Kidney capillary endothelial cell (primary cell): Measurements from ENCODE around the gene C5orf47.

ENCODE experiments used
- DNase-seq: peaks from one replicate; pipeline ENCODE4 v3.0.0-alpha.2; 2018; ENCODE audit warnings: low spot score

C5orf47 gene

DNA sequence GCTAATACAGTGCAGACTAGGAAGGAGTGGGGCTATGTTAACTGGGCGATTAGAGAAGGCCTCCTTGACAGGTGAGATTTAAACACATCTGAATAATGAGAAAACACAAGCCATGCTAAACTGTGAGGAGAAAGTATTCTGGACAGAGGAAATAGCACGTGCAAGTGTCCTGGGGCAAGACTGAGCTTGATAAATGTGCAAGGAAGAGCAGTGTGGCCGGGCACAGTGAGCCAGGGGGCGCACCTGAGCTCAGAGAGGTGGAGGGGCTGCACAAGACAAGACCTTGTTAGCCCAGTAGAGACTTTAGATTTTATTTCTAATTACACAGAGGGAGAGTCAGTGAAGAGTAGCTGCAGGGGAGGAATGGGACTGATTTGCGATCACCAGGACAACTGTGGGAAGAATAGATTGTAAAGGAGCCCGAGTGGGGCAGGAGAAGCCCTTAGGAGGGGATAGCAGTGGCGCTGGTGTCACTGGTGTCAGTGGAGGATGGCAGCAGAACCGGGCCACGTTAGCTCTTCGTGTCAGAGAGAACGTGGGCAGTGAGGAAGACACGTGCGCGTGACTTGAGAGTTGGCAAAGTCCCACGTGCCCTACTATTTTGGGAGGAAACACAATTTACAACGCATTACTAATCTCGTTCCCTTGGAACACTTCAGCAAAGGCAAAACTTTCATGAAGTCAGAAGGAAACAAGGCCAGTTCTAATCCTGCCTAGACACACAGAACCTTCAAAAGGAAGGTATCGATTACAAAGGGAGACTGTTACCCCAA is 17.9 kb upstream of the C5orf47 start:
- DNase-seq, result no peak

DNA sequence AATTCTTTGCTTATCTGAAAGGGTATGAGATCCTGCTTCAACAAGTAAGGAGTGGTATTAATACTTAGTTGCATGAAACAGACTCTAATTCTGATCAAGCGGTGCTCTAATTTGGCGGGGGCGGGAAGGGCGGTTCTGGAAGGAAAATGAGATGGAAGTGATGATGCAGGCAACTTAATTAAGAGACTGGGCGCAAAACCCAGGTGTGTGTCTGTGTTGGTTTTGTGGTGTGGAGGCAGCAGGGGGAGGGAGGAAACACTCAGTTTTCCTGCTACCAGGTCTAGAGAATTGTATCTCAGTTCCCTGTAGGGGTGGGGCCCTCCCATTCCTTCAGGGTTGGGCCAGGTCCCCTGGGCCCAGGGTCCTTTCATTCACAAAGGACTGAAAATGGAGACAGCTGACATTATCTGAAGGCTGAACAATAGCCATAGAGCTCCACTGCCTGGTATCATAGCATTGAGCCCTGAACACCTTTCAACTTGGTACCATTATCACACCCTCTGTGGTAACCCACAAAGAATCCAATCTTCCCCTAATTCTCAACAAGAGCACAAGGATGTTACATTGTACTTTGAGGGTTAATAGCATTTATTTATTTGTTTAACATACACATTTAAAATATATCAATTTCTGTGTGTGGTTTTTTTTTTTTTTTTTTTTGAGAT is 17.2 kb upstream of the C5orf47 start:
- no peak for DNase-seq

DNA sequence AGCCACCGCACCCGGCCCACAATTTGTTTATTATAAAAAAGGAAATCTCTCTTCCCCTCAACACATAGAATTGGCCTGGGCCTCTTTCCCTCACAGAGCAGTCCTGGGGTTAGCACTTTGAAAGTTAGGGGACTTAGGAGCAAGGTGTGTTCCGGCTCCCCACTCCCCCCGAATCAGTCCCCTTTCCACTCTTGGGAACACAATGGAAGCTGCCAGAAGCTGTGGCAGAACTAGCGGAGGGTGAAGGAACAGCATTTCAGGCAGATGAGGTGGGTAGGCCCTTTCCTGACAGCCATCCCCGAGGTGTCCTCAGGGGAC is 16.4 kb upstream of the C5orf47 start:
- no peak for DNase-seq

DNA sequence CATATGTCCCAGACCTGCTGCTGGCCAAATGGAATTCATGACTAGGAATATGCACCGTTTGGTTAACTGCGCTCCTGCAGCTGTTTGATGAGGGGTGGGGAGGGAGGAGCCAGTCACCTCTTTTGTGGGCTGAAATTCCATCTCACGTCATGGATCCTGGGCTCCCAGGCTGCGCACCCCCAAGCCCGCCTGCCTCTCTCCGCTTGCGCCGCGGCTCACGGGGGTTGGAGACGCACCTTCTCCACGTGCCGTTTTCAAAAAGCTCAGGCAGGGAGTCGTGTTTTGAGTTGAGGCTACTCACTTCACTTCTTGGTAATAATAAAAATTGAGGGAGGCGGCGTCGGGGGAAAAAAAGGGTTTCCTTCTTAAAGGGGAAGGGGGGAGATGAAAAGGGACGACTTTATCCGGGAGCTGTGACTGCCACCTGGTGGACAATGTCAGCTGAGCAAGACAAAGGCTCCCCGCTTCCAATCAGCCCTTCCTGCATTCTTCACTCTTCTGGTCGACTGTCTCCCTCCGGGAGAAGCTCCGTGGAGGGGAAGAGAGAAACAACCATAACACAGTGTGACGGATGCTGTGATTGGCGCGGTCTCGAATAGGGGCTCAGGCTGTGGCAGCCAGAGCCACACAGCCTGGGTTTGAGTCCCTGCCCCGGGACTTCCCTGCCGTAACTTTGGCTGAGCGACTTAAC is 15.9 kb upstream of the C5orf47 start:
- peak; percentile 71 for DNase-seq

DNA sequence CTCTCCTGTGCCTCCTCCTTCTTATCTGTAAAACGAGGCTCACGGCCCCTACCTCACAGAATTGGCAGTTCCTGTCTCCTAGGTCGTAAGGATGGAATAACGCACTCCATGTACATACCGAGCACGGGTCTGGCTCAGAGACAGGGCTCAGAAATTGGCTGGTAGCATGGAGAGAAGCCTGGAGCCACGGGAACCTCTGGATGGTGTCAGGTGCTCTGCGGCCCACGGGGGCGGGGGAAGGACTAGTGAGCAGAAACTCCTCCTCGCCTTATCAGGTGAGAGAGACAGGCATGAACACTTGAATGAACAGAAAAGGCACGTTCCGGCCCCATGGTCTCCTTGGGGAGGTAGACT is 15.4 kb upstream of the C5orf47 start:
- DNase-seq, result no peak

DNA sequence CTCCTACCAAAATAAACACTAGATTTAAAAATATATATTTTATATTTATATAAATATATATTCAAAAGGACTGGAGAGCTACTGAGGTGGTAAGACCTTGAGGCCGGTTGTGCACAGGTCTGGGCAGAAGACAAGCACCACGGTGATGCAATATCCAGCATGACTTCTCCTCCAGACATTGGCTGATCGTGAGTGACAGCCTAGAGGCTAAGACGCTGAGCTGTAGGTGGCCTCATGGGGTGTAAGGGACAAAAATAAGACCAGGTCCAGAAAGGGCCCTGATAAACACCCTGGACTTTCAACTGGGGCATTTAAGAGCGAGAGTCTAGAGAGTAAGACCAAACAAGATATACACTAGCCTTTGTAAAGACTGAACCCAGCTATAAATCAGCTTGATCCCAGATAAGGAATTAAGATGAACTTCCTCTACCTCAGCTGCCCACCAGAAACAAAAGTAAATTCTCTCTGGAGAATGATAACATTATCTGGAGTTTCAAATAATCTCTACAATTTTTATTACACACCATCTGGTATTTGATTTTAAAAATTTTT is 14.2 kb upstream of the C5orf47 start:
- DNase-seq, result no peak

DNA sequence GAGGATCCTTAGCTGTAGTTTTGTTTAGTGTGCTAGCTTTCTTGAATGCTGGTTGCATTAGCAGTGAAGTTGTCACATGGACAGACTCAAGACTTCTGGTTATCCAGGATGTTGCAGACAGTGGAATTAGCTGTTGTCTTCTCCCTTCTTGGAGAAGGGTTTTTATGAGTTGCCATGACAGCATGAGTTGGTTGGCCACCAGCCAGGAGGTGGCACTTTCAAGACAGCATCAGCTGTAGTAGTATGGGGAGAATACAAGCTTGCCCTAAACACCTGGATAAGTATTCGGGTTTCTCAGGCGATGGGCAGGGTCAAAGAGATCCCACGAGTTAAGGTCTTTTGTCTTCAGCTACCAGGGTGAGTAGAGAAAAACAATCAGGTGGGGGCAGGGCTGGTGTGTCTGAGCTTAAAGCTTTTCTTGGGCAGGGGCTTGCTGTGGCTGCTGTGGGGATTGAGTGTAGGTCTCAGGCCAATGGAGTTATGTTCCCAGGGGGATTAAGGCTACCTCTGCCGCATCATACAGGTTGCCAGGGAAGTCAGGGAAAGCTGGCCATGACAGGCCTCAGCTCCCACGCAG is 7.7 kb upstream of the C5orf47 start:
- no peak for DNase-seq

DNA sequence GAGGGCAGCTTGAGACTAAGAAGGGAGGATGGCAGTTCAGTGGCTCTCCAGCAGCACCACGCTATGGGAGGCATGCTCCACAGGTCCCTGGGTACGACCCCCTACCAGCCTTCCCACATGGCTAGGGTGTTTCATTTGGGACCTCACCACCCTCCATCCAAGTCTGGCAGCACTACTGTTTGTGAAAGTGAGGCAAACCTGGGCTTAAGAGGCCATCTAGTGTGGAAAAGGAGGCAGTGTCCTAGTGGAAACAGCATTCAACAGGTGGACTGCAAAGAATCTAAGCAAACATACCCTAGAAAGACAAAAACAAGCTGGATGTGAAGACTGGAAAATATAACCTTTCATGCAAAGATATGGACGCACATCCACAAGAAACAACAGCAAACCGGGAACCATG is 4.8 kb upstream of the C5orf47 start:
- DNase-seq, result no peak

DNA sequence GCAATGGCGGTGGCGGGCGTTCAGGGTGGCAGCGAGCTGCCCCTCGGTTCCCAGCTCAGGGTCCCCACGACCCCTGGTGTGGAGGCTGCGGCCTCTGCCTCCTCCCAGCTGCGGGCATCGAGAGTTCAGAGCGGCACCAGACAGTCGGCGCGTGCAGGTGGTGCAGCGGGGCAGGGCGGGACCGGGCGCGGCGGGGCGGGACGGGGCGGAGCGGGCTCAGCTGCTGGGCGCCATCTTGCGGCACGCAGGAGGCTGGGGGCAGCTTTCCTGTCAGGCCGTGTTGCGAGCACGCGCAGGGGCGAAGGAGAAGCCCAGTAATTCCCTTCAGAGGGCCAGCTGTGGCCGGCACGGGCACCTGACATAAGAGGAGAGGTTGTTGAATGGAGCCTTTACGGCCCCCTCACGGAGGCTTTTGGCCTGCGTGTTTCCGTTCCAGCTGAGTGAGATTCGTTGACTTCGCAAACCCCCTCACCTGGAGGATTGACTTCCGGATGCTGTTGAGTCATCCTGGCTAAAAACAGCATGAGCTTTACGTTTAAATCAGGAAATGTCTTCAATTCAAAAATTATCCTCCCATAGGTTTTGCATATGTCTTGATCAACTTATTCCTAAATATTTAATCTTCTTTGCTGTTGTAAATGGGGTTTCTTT is 587 bp downstream of the C5orf47 start:
- DNase-seq, result no peak

DNA sequence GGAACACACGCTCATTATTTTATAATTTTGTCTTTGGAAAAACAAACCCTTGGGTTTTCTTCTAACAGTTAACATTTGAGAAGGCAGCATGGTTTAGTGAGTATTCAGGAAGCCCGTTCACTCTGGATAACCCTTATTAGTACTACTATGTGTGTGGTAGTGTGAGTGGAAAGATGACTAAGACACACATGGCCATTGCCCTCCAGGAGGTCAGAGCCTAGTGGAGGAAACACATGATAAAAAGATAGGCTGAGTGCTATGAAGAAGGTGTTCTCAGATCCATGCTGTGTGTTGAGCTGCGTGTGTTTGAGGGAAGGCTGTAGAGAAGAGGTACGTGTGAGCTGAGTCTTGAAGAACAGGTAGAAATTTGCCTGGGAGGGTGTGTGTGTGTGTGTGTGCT is 8.4 kb downstream of the C5orf47 start:
- no peak for DNase-seq

DNA sequence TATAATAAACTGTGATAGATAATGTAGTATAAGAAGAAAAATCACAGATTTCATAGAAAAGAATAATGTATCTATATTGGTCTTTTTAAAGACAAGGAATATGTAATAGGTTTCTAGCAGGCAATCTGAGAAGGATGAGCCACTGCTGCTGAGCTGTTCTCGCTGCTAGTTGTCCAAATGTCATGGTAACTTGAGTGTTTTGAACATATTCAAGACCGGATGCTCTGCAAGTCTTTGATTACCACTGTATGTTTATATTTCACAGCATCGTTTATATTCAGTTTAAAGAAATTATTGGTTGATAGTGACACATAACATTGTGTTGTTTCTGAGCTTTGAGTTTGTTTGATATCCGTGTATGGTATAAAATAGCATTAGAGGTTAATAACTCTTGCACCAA is 9.6 kb downstream of the C5orf47 start:
- DNase-seq, result no peak

DNA sequence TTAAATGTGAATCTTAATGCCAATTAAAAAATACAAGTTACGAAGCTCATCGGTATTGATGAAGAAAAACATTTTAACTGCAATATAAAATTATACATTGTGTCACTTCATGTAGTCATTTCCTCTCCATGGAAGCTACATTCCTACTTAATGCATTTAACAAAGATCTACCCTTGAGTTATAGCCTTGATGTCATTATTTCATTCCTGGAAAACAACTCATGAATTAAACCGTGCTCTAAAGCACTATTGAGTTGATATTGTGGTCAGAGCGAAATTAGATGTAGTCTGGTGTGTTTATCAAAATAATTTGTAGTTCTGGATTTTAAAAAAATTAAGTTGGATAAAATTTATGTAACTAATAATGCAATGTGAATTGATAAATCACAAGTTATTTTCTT is 11.1 kb downstream of the C5orf47 start:
- DNase-seq, result no peak

DNA sequence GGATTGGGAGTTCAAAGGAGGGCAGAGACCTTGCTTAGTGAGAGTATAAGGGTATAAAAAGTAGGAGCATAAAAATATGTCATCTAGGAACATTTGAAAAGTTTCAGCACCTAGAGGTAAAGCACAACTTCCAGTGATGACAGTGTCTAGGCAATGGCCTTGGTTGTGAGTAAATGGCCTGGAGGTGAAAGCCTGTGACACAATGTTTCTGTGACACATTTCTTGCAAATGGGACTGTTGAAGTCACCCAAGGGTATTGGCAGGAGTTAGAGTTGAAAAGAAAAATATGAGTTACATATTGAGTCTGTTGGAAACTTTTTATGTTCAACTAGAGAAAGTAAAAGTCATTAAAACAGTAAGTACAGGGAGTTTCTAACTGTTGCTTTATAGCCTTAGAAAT is 14.8 kb downstream of the C5orf47 start:
- no peak for DNase-seq

DNA sequence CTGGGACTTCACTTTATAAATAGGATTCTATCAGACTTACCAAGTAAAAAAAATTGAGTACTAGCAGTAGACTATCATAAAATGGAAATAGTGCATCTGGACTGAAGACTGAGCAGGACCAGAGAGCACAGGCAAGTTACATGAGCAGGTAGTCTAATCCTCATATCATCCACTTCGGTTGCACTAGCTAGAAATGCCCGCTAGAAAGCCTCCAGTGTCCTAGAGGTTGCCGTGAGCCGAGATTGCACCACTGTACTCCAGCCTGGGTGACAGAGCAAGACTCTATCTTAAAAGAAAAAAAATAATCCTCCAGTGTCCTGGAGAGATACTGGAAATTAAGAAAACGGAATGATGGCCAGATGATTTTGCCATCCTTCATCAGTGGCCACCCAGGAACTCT is 20.0 kb downstream of the C5orf47 start:
- no peak for DNase-seq

DNA sequence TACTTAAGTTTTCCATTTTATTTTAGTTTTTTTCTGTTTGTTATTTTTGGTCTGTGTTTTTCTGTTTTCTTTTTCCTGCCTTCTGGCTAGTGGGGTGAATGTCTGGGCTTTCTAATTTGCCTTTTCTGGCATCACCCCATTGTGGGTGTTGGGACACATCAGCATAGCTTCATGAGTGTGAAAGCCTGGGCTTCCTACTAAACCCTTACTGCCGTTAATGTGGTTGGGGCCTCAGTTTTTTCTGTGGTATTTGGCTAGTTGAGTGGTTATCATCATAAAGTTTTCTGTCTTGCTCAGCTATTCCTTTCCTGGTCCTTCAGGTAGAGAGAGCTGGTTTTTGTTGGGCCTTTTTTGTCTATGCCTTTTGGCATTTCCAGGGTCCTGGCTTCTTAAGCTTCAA is 21.4 kb downstream of the C5orf47 start:
- no peak for DNase-seq

DNA sequence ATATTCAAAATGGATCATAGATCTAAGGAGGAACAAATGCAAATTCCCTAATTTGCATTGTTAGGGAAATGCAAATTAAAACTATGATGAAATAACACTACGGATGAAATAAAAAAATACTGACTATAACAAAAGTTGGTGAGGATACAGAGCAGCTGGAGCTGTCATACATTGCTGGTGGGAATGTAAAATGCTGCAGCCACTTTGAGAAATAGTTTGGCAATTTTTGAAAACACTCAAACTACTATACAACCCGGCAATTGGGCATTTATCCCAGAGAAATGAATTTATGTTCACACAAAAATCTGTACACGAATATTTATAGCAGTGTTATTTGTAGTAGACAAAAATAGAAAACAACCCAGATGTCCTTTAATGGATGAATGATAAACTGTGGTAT is 22.5 kb downstream of the C5orf47 start:
- no peak for DNase-seq

DNA sequence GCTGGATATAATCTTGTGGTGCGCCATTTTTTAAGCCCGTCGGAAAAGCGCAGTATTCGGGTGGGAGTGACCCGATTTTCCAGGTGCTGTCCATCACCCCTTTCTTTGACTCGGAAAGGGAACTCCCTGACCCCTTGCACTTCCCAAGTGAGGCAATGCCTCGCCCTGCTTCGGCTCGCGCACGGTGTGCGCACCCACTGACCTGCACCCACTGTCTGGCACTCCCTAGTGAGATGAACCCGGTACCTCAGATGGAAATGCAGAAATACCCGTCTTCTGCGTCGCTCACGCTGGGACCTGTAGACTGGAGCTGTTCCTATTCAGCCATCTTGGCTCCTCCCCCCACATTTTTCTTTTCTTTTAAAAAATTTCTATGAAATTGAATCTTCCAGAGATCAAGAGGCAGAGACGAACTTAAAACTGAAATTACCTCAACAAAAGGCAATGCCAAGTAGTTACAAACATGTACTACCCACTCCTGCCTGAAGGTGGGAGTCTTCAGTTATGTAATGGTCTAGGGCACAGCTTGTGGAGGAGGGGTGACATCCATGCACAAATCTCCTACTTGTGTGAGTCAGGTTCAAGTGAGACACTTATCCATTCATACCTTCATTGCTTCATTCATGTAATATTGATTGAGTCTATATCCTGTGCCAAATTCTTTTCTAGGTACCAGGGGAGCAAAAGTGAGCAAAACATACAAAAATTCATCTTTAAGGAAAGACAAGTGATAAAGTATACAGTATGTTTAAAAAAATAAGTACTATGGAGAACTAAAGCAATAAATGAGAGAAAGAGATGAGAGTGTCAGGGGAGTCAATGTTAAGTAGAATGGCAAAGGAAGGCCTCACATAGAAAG is 31.3 kb downstream of the C5orf47 start:
- peak; percentile 36 for DNase-seq

DNA sequence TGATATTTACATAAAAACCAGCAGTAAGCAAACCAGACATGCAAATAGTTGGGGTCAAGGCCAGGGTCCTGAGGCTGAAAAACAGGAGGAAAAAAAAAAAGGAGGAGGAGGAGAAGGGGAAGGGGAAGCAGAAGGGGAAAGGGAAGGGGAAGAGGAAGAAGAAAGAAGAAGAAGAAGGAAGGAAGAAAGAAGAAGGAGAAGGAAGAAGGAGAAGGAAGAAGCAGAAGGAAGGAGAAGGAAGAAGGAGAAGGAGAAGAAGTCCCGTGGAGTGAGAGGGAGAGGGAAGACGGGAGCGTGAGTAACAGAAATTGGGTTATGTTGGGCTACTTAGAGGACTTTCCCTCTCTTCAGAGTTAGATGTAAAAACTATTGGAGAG is 31.9 kb downstream of the C5orf47 start:
- no peak for DNase-seq

DNA sequence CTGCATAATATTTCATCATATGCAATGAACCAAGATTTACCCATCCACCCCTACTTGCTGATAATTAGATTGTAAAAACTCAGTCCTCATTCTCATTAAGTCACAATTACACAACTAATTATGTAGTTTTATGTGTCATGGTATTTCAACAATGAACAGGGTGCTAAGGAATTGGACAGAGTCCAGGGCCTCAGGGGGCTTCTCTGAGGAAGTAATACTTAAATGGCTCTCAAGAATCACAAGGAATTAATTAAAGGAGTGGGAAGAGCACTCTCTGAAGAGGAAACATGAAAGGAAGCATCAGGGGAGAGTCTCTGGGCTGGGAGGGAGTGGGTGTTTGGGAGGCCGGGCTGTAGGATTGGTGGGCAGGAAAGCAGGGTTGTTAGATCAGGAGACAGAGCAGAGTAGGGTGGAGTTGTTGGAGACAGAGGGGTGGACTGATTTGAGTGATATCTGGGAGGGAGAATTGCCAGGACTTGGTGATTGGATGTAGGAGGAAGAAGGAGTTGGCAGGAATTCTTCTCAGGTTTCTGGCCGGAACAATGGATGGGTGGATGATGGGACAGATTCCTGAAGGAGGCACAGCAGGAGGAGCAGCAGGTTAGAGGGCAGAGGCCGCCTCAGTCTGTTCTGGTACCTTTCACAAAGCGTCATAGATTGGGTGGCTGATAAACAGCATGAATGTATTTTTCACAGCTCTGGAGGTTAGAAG is 33.6 kb downstream of the C5orf47 start:
- DNase-seq, result no peak

DNA sequence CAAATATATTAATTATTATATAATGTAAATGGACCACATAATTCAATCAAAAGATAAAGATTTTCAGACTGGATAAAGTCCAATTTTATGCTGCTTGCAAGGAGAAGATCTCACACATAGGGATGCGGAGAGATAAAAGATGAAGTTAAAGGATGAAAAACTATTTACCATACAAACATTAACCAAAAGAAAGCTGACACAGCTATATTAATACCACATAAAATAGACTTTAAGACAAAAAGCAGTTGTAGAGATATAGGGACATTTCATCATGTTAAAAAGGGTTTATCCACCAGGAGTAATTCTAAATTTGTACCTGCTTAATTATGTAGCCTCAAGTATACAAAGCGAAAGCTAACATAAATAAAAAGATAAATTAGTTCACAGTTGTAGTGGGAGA is 41.3 kb downstream of the C5orf47 start:
- DNase-seq, result no peak
